Activated gamma-delta T cell (primary cell): ENCODE results near the gene DNTT.

ENCODE experiments used
- DNase-seq: peaks from one replicate; lab custom pipeline; 2025; lab: John Stamatoyannopoulos, UW

Gene DNTT

DNA sequence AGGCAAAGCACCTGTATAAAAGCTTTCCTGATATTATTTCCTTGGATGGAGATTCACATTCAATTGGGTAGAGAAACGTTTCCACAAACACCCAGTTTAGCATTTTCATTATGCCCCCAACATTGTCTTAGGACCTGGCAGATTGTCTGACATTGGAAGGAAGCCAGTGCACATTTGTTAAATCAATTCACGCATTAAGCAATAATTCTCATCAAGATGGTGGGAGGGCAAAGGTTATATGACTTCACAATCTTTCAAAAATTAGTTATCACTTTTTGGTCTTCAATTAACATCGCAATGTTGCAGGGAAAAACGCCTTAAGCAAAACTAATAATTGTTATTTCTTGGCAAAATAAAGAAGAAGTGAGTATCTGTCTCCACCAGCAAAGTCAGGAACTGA lies 38.2 kb downstream of the DNTT start:
- no peak for DNase-seq

DNA sequence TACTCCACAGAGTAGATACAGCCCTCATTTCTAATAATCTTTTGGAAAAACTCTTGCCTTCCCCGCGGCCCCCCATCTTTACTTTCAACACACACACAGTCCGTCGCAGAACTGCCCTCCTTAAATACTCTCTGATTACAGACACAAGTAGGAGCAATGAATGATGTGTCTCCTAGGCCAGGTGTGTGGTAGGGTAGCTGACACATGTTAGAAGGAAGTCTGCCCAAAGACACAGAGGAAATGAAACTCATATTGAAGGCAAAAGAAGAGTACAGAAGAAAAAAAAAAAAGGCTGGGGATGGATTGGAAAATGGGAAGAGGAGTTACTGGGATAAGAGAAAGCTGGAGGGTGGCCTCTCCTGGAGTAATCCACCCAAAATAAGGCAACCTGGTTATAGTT lies 39.9 kb downstream of the DNTT start:
- DNase-seq, result no peak

DNA sequence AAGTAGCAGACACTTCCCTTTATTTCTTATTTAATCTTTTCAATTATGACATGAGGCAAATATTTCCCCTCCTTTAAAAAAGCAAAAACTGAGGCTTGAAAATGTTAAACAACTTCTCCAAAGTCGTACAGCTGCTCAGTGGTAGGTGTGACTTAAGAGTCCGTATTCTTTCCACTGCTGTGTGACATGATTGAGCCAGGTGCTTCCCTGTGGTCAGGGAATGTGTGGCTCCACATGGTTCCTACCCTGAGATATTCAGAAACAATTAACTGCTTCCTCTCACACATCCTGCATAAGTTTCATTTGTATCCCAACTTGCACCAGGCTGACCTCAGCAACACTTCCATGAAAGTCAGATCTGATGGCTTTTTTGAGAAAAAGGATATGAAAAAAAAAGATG lies 41.0 kb downstream of the DNTT start:
- DNase-seq, result no peak

DNA sequence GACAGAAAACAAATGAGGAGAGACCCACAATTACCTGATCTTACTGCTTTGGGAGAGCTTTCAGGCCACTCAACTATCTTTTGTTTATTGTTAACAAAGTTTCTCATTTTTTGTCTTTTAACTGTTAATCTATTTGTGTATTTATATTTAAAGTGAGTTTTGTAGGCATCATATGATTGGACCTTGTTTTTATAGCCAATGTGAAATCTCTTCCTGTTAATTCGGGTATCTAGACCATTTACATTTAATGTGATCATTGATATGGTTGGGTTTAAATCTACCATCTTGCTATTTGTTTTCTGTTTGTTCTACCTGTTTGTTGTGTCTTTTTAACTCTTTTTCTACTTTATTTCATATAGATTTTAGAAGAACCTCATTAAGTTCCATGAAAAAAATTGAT lies 42.1 kb downstream of the DNTT start:
- no peak for DNase-seq

GRCh38 chr10:96352027-96352426 lies 47.8 kb downstream of the DNTT start:
- no peak for DNase-seq

- no peak for DNase-seq
Observed at GRCh38 chr10:96352582-96352981, 48.3 kb downstream of the DNTT start.

GRCh38 chr10:96357038-96357620 lies 52.9 kb downstream of the DNTT start:
- DNase-seq, result no peak

GRCh38 chr10:96358851-96359540 lies 54.8 kb downstream of the DNTT start, which contains the start of gene OPALIN:
Gene OPALIN, minus strand, starts transcription at chr10:96359002. Its CDS starts 106 bp downstream, at chr10:96358896.
- no peak for DNase-seq

- DNase-seq, result no peak
Observed at GRCh38 chr10:96359616-96360015, 55.4 kb downstream of the DNTT start.

GRCh38 chr10:96360331-96360730 lies 56.1 kb downstream of the DNTT start:
- DNase-seq, result no peak

DNA sequence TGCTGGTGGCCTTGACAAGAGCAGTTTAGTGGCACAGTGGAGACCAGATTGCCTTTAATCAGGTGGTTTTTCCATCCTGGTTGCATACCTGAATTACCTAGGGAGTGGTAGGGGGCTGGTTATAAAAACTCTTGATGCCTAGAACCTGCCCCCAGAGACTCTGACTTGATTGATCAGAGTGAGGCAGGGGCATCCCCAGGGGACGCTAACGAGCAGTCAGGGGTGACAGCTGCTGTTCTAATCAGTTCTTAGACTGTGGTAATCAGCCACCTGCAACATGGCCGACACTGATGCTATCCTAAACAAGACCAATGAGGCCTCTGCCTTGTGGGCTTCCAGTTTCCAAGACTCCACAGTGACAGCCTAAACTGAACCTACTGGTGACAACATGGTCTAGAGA lies 56.5 kb downstream of the DNTT start:
- no peak for DNase-seq

GRCh38 chr10:96365571-96365970 lies 61.3 kb downstream of the DNTT start:
- no peak for DNase-seq

- no peak for DNase-seq
Observed at GRCh38 chr10:96366508-96366907, 62.3 kb downstream of the DNTT start.

GRCh38 chr10:96367470-96367869 lies 63.2 kb downstream of the DNTT start:
- DNase-seq, result no peak

DNA sequence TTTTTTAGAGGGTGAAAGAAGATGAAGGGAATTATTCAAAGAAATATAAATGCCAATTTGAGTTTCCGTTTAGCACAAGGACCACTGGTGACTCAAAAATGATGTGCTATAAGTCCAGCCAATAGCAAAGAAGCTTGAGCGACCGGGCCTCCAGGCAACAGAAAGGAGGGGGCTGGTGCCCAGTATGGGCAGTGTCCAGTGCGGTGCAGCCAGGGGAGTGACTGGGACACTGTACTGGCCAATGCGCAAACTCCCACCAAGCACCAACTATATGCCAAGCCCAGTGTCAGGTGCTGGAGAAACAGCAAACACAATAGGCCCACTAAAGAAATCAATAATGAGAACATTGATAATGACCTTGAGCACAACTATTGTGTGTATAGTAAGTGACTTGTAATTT lies 64.7 kb downstream of the DNTT start:
- DNase-seq, result no peak

DNA sequence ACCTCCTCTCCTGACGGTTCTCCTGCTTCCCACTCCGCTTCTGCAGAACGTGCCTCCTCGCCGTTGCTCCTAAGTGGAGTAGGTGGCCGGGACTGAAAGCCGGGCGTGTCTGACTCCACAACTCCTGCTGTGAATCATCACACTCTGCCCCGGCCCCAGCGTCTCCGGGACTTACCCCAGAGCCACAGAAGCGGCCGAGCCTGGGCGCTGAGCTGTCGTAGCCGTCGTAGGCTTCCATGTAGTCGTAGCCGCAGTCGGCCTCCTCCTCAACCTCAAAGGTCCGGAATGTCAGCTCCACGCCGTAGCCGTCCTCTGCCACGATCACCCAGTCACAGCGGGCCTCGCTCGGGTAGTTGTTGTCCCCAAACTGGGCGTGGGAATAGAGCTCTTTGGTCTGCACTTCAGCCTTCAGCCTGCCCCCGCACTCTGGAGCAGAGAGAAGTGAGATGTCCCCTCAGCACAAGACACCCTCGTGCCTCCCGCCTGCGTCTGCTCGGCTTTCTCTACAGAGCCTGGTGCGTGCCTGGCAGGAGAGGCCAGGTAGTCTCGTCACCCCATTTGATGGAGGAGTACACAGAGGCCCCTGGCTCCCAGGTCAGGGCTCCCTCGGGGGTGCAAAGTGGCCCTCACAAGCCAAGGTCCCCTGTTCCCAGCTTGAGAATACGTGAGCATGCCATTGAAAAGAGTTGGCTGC lies 65.8 kb downstream of the DNTT start:
- no peak for DNase-seq

DNA sequence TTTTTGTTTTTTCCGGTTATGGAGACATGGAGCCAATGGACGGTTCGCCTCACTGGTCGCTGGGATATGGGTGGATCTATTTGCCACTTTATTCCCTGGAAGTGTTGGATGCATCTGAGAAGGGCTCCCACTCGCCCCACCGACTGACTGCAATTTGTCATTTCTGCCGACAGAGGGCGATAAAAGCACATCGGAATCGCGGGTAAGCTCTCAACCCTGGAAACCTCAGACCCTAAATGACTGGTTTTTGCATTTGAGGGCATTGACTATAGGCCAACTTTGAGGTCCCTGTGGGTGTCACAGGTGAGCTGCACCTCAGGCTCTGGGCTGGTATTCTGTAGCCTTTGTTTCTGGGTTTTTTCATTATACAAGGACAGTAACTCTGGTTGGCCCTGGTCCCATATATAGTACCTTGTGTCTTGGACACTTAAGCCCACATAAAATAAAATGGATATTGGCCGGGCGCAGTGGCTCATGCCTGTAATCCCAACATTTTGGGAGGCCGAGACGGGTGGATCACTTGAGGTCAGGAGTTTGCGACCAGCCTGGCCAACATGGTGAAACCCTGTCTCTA lies 66.4 kb downstream of the DNTT start:
- DNase-seq, result no peak

DNA sequence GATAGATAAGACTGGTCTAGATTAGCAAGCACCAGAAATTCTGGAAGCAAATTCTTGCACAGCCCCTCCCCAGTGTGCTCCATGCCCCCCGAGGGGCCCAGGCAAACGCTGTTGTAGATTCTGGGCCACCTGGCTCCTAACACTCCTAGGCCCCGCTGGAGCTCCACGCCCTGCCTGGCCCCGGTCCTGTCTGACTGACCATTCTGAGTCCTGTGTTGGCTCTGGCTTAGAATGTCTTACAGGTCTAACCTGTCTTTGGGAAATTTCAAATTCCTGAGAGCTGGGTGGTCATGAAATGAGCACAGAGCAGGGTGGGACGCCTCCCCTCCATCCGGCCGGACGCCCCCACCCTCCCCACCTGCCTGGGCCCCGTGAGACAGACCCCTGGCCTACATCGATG lies 67.1 kb downstream of the DNTT start:
- no peak for DNase-seq

DNA sequence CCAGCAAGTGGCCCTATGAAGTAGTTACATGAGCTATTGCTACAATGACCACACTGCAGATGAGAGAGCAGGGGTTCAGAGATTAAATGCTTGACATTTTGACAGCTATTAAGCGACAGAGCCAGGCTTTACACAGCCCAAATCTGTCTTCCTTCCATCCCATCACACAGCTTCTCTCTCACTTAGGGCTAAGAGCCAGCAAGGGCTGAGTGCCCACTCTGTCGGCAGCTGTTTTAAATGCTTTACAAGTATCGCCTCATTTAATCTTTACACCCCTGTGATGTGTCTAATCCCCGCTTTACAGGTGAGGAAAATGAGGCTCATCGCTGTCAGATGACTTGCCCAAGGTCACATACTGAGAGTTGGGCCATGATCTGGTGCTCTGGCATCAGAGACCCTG lies 69.8 kb downstream of the DNTT start:
- no peak for DNase-seq

GRCh38 chr10:96374639-96374984 lies 70.4 kb downstream of the DNTT start:
- DNase-seq, result no peak

- DNase-seq, result no peak
Observed at GRCh38 chr10:96374985-96375830, 71.0 kb downstream of the DNTT start.

DNA sequence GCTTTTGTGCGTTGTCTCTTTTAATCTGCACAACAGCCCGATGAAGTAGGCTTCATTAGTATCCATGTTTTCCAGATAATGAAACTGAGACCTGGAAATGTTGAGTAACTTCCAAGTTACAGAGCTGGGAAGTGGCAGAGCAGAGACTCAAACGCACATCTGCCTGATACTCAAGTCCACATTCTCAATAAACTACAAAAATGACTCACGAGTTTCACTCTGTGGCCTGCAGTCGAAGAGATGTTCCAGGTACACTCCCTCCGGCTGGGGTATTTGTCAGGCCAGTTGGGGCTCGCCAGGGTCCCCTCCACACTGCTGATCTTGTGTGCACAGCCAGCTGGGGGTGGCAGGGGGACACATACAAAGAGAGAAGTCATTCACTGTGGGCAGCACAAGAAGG lies 72.2 kb downstream of the DNTT start:
- DNase-seq, result no peak
